ENCODE results near the gene NOC4L. TPM values are rescaled to one million over a fixed set of nuclear protein-coding genes. Genes with fewer than 3 reads are reported as not detected.

Gene NOC4L
- total RNA-seq, 4 donors from 2014 or later: 5.4 to 10.2 (median 7.5) TPM

DNA sequence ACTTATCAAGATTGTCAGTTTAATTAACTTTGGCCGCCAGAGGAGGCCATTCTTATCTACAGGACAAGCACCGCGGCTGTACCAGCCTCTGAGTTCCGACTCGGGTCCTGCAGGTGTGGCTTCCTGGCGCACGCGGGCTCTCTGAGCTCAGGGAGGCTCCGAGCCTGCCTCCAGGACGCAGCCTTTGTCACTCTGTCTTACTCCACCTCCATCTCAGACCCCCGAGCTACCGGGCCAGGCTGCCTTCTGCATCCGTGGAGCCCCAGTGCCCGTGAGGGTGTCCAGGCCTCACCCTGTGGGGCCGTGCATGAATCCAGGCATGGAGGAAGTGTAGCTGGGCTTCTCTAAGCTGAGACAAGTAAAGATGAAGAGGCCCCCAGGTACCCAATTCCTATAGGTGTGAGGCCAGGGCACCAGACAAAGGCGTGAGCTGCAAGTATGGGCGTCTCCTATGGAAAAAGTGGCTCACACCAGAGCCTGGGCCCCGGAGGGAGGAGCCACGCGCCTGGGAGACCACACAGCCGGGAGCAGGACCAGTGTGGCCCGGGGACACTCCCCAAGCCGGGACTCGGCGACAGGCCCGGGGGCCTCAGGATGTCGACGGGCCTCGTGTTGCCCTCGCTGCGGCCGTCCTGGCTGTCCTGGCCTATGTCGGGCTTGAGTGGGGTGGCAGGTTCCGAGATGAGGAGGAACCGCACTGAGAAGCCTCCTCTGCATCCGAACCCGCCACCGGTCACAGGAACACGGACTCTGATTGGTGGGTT lies 42.8 kb downstream of the NOC4L start:
- TF ChIP-seq, protein P1, sequence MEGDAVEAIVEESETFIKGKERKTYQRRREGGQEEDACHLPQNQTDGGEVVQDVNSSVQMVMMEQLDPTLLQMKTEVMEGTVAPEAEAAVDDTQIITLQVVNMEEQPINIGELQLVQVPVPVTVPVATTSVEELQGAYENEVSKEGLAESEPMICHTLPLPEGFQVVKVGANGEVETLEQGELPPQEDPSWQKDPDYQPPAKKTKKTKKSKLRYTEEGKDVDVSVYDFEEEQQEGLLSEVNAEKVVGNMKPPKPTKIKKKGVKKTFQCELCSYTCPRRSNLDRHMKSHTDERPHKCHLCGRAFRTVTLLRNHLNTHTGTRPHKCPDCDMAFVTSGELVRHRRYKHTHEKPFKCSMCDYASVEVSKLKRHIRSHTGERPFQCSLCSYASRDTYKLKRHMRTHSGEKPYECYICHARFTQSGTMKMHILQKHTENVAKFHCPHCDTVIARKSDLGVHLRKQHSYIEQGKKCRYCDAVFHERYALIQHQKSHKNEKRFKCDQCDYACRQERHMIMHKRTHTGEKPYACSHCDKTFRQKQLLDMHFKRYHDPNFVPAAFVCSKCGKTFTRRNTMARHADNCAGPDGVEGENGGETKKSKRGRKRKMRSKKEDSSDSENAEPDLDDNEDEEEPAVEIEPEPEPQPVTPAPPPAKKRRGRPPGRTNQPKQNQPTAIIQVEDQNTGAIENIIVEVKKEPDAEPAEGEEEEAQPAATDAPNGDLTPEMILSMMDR (IDR thresholded peaks at IDR 0.05; ENCODE audit: low read depth): no peak

DNA sequence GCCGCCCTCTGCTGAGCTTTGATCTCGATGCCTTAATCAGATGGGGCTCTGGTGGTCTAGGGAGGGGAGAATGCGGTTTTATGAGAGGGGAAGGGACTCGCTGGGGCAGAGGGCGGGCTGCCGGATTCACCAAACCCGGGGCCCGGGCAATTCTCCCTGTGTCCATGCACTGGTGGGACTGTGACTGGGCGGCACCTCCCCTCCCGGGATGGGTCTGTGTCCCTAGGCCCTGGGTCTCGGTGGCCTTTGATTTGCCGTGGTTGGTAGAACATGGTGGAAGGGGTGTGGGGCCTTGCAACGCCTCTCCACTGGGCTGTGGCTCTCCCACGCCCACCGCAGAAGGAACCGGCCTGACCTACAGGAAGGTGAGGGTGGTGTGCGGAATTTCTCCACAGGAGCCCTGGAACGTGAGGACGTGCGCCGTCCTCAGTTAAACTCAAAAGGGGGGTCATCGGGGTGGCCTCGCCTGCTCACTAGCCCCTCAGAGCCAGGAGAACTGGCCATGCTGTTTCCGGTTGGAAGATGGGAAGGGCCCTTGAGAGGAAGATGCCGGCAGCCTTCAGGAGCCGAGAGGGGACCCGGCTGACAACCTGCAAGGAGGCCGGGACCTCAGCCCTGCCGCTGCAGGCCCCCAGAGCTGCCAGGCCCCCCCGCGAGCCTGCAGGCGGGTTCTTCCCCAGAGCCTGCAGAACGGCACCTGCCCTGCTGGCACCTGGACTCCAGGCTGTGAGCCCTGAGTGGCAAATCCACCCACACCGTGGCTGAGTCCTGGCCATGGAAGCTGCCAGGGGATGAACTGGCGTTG lies 43.6 kb downstream of the NOC4L start:
- TF ChIP-seq, protein P1 (IDR thresholded peaks at IDR 0.05; ENCODE audit: low read depth): no peak

DNA sequence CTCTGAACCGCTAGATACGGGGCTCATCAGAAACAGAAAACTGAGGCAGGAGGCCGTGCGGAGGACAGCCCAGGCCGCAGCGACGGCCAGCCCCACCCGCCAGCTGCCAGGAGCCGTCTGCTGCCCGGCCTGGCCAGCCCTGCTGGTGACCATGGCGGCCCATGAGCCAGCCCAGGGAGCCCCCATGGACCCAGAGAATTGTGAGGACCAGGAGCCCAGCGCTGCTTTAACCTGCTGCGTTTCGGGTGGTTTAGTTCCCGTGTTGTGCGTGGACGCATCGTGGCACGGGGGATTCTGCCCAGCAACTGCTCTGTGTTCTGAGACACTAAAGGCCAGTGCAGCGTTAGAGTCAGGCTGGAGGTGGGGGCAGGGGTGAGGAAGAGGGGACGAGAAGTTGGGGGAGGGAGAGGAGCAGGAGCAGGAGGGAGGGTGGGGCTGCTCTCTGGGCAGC lies 44.2 kb downstream of the NOC4L start:
- TF ChIP-seq, protein P1 (IDR thresholded peaks at IDR 0.05; ENCODE audit: low read depth): no peak

DNA sequence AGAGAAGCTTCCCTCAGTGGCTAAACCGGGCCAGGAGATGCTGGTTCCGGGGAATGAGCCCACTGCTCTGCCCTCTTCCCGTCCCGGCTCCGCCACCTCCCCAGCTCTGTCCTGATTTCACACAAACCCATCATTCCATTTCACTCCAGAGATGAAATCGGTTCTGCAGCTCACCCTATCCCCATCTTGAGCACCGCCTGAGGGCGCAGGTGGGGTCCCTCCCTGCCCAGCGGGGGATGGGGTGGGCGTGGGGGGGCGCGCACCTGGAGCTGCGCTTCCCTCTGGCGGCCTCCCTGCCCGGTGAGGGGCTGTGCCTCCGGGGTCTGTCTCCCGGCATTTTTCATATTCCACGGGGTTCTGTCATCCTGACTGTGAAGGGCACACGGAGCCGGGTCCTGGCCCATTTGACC lies 44.7 kb downstream of the NOC4L start:
- TF ChIP-seq, protein P1 (IDR thresholded peaks at IDR 0.05; ENCODE audit: low read depth): no peak

DNA sequence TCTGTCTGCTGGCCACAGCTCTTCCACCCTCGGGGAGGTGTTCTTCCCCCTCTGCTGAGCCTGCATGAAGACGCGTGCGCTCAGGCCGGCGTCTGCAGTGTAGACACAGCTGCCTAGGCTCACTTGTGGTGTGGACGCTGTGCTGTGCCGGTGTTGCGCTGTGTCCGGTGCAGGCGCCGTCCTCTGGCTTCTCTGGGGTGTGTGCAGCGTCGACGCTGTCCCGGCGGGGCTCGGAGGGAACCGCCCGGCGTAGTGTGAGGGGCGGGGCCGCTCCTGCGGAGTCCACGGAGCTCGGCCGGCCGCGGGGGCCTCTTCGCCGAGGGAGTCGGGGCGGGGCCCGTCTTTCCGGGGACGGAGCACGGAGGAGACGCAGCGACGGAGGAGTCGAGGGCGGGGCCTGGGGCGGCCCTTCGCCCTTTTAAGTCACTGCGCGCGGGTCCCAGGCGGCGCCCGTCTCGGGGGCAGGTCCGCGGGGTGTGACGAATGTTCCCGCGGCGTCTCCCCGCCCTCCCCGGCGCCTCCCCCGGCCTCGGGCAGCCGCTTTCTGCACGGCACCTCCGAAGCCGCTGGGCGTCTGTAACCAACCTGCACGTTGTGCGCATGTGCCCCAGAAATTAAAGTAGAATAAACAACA lies 45.2 kb downstream of the NOC4L start:
- TF ChIP-seq, protein P1 (IDR thresholded peaks at IDR 0.05; ENCODE audit: low read depth): no peak

DNA sequence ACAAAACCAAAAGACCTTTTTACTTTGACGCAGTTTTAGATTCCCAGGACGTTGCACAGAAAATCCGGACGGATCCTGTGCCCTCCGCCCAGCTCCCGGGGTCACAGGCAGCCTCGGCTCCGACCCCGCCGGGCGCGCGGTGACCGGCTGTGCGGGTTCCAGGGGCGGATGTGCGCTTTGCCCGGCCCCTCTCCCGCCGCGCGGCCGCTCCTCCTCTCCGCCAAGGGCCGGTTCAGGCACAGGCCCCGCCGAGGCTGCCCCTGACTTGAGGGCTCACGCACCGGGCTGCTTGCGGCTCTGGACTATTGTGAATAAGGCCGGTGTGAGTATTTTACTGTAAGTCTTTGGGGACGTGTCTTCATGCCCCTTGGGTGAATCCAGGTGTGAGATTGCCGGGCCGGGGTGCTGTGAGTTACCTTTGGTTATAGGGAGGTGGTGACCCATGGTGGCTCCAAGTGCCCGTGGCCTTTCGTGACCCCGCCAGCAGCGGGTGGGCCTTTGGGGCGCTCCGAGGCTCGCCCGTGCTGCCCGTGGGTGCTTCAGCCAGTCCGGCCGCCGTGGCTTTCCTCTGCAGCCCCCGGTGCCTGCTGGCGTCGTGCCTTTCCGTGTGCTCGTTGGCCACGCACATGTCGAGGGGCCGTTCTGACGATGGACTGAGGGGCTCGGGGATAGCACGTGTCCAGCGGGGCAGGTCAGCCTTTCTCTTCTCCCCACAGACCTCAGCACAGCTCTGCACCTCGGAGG lies 45.9 kb downstream of the NOC4L start:
- TF ChIP-seq, protein P1 (IDR thresholded peaks at IDR 0.05; ENCODE audit: low read depth): no peak
